Measurements from ENCODE around the gene STX19.

DNA sequence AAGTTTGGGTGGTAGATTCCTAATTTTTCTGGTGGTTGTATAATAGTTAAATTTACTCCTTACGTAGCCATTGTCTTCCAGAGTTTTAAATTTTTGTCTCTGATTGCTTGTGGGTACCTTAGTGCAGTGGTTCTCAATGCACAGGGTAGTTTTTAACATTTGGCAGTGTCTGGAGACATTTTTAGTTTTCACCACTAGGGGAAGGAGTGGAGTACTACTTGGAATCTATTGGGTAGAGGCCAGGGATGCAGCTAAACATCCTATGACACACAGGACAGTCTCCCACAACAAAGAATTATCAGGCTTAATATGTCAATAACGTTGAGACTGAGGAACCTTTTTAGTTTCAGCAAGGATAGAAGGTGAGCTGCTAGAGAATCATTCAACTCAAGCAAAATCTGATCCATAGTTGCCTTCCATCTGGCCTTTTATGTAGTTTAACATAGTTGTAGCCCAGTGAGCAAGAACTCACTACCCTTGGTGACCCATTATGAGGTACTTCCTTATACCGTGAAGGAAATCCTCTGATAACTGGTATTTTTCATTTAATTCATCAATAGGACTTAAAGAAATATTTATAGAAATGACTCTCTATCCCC, 8.6 kb upstream of the STX19 start:
- TF ChIP-seq, protein P1, sequence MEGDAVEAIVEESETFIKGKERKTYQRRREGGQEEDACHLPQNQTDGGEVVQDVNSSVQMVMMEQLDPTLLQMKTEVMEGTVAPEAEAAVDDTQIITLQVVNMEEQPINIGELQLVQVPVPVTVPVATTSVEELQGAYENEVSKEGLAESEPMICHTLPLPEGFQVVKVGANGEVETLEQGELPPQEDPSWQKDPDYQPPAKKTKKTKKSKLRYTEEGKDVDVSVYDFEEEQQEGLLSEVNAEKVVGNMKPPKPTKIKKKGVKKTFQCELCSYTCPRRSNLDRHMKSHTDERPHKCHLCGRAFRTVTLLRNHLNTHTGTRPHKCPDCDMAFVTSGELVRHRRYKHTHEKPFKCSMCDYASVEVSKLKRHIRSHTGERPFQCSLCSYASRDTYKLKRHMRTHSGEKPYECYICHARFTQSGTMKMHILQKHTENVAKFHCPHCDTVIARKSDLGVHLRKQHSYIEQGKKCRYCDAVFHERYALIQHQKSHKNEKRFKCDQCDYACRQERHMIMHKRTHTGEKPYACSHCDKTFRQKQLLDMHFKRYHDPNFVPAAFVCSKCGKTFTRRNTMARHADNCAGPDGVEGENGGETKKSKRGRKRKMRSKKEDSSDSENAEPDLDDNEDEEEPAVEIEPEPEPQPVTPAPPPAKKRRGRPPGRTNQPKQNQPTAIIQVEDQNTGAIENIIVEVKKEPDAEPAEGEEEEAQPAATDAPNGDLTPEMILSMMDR (conservative IDR thresholded peaks at IDR 0.05 in 1 of 2, IDR thresholded peaks at IDR 0.05 in 1 of 2; ENCODE audit: low read depth in 1 of 2, low read length in 2 of 2): peak; percentile 36 to 56
- TF ChIP-seq EZH2 (IDR thresholded peaks at IDR 0.05; ENCODE audit: low read length, missing control alignments): no peak

All from fibroblast of lung (primary cell).